Endothelial cell of umbilical vein (primary cell): ENCODE results near the gene QARS1. TPM values are rescaled to one million over a fixed set of nuclear protein-coding genes. Genes with fewer than 3 reads are reported as not detected.

Source experiments
- BruUV-seq: library from RNA; stranded (reverse); fragments of 400-500 nt; replicated peaks from 2 replicates; lab custom pipeline; 2021; lab: Mats Ljungman, UMichigan
- CTCF ChIA-PET: fragments of 300-600, 350-600 bp; sonication (Branson Sonifier 250); formaldehyde crosslinking; loops from one replicate; lab custom pipeline; 2021; ENCODE audit warnings: antibody characterized with exemption, inconsistent platforms; lab: Charles Lee
- POLR2A ChIA-PET: fragments of 300-600, 350-600 bp; sonication (Branson Sonifier 250); formaldehyde crosslinking; loops from one replicate; lab custom pipeline; 2021; ENCODE audit warnings: antibody characterized with exemption, inconsistent platforms; lab: Charles Lee
- DNase-seq: peaks from one replicate; pipeline ENCODE4 v3.0.0-alpha.2; 2011; ENCODE audit warnings: low read depth, low spot score
- FAIRE-seq: peaks from 2 replicates; lab custom pipeline; 2011; peaks lifted over from hg19 to GRCh38; lab: Jason Lieb, UNC
- H2AFZ ChIP-seq: 2 replicates; pipeline ENCODE4 v1.6.0; 2012; ENCODE audit warnings: low read depth, low read length, control low read depth, inconsistent platforms
- H3K27ac ChIP-seq: 2 replicates; pipeline ENCODE4 v1.5.1; 2011; ENCODE audit warnings: low read depth, mild to moderate bottlenecking, control low read depth, low read length, moderate library complexity; ENCODE audit not compliant: insufficient read depth
- H3K27me3 ChIP-seq, 2 experiments: 2 replicates each; pipeline versions ENCODE4 v1.6.0 to v1.6.1; 2011; ENCODE audit warnings: low read length in 2 of 2, mixed read lengths in 1 of 2; ENCODE audit not compliant: control insufficient read depth in 2 of 2, insufficient read depth in 2 of 2
- H3K36me3 ChIP-seq, 2 experiments: 2 replicates in 1 of 2; 3 replicates in 1 of 2; pipeline ENCODE4 v1.5.1; 2011; ENCODE audit warnings: low read length in 2 of 2, mild to moderate bottlenecking in 1 of 2, moderate library complexity in 1 of 2; ENCODE audit not compliant: control insufficient read depth in 2 of 2, insufficient read depth in 2 of 2; ENCODE audit errors: extremely low read depth in 1 of 2
- H3K4me1 ChIP-seq: 3 replicates; pipeline ENCODE4 v1.5.1; 2011; ENCODE audit warnings: mild to moderate bottlenecking, low read length; ENCODE audit not compliant: control insufficient read depth, insufficient read depth; ENCODE audit errors: extremely low read depth
- H3K4me2 ChIP-seq: 2 replicates; pipeline ENCODE4 v1.6.1; 2011; ENCODE audit warnings: low read length, control low read depth, mixed read lengths; ENCODE audit not compliant: insufficient read depth
- H3K4me3 ChIP-seq, 3 experiments: fragments of 200-600 bp in 1 of 3; sonication (generic), shearing (Covaris generic) in 1 of 3; replicated peaks in 1 of 3; 2 replicates each; pipeline ENCODE4 v1.5.1; 2011 to 2016; ENCODE audit warnings: control low read depth in 3 of 3, low read length in 3 of 3, mild to moderate bottlenecking in 2 of 3, inconsistent platforms in 1 of 3, low read depth in 1 of 3, moderate library complexity in 1 of 3; ENCODE audit not compliant: insufficient read depth in 1 of 3
- H3K79me2 ChIP-seq: 2 replicates; pipeline ENCODE4 v1.6.0; 2012; ENCODE audit warnings: low read length, inconsistent platforms; ENCODE audit not compliant: control insufficient read depth, insufficient read depth
- H3K9ac ChIP-seq: replicated peaks from 2 replicates; pipeline ENCODE3; 2011; ENCODE audit warnings: low read length, control low read depth; ENCODE audit not compliant: insufficient read depth; ENCODE audit errors: extremely low read depth
- H3K9me1 ChIP-seq: replicated peaks from 3 replicates; pipeline ENCODE4 v1.6.0; 2011; ENCODE audit warnings: mild to moderate bottlenecking, low read length; ENCODE audit not compliant: control insufficient read depth, insufficient read depth; ENCODE audit errors: extremely low read depth
- H3K9me3 ChIP-seq: replicated peaks from 2 replicates; pipeline ENCODE4 v1.5.1; 2012; ENCODE audit warnings: low read length, inconsistent platforms; ENCODE audit not compliant: control insufficient read depth, insufficient read depth
- H4K20me1 ChIP-seq: replicated peaks from 2 replicates; pipeline ENCODE3; 2011; ENCODE audit warnings: mild to moderate bottlenecking, low read length; ENCODE audit not compliant: control insufficient read depth, insufficient read depth; ENCODE audit errors: extremely low read depth
- EZH2 ChIP-seq: IDR thresholded peaks from 2 replicates; pipeline ENCODE4 v1.6.1; 2012; ENCODE audit warnings: borderline replicate concordance, low read depth, mild to moderate bottlenecking, moderate library complexity, low read length, inconsistent platforms; ENCODE audit not compliant: severe bottlenecking
- FOS ChIP-seq: IDR thresholded peaks from 2 replicates; pipeline ENCODE4 v1.6.1; 2011; ENCODE audit warnings: mild to moderate bottlenecking, low read length, moderate library complexity, borderline replicate concordance; ENCODE audit not compliant: insufficient read depth
- GATA2 ChIP-seq: IDR thresholded peaks from 2 replicates; pipeline ENCODE4 v1.7.0; 2011; ENCODE audit warnings: low read depth, mild to moderate bottlenecking, moderate library complexity, mixed read lengths, low read length; ENCODE audit not compliant: insufficient read length, insufficient read depth
- JUN ChIP-seq: IDR thresholded peaks from 2 replicates; pipeline ENCODE4 v1.6.1; 2011; ENCODE audit warnings: borderline replicate concordance, low read depth; ENCODE audit not compliant: insufficient read length, insufficient read depth
- MYC ChIP-seq: IDR thresholded peaks from one replicate; pipeline ENCODE4 v1.6.1; 2011; ENCODE audit warnings: mild to moderate bottlenecking, low read depth, low read length
- POLR2A ChIP-seq: IDR thresholded peaks from 2 replicates; pipeline ENCODE4 v1.6.1; 2012; ENCODE audit warnings: low read depth, mild to moderate bottlenecking, control low read depth, low read length
- POLR2AphosphoS5 ChIP-seq: IDR thresholded peaks from 2 replicates; pipeline ENCODE4 v1.6.1; 2012; ENCODE audit warnings: low read depth, mild to moderate bottlenecking, control low read depth, low read length, moderate library complexity; ENCODE audit not compliant: insufficient read depth
- dilution Hi-C: fragments of 300-500 bp; cut with MboI; formaldehyde crosslinking; loops from one replicate; pipeline ENCODE4 v1.15.0; 2019; ENCODE audit warnings: low sequenced_read_pairs; ENCODE audit not compliant: extremely low pct_ligation_motif_present
- intact Hi-C: fragments of 100-400 bp; cut with micrococcal nuclease; formaldehyde crosslinking; loops from one replicate; pipeline ENCODE4 v1.10.0; 2022
- polyA plus RNA-seq, 4 experiments: library from polyadenylated mRNA; depleted of rRNA in 3 of 4; stranded (reverse) in 3 of 4; unstranded in 1 of 4; fragments of >200 nt; gene quantifications; 2 replicates each; pipeline versions ENCODE4 v1.2.1 to v1.2.3, GENCODE V29; 2011 to 2012; ENCODE audit warnings: missing spikeins in 1 of 4
- total RNA-seq: library from RNA; stranded (reverse); gene quantifications from 2 replicates; pipeline ENCODE4 v1.2.3, GENCODE V29; 2021
- TF ChIP-seq, protein P1 (sequence below), 2 donors: IDR thresholded peaks; 1 replicate in 1 of 2; 2 replicates in 1 of 2; pipeline ENCODE4 v1.5.1; 2011; ENCODE audit warnings: low read length in 2 of 2, mild to moderate bottlenecking in 2 of 2, moderate library complexity in 2 of 2, control low read depth in 1 of 2, inconsistent platforms in 1 of 2, low read depth in 1 of 2; ENCODE audit not compliant: insufficient read depth in 1 of 2; ENCODE audit errors: extremely low read depth in 1 of 2
- TF ChIP-seq, protein P2 (sequence below): IDR thresholded peaks from 2 replicates; pipeline ENCODE4 v1.6.1; 2011; ENCODE audit not compliant: insufficient read depth, insufficient read length

The QARS1 gene
- total and polyA plus RNA-seq, 2 donors (not counting 3 experiments of a cell fraction or from before 2014, with no cell fraction given) = 285 to 477 TPM

DNA sequence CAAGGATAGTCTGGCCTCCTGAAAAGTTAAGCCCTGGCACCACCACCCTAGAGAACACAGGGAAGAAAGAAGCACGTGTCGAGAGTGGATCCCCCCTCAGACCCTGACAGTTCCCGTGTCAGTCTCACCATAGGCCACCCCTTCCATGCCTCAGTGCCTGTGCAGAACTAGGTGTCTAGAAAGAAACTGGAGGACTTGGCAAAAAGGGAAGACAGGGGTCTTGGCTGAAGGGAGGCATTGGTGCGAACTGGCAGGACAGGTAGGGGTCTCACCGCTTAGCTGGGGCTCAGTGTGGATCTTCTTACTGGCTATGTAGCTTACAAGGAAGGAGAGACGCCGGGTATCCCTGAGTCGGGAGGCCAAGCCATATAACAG, 518 bp downstream of the QARS1 start:
- dilution Hi-C loops = no loop called here

More for the DNA sequence above, 518 bp downstream of the QARS1 start:
- Histone ChIP-seq H3K4me2 (peak overlapping the region; percentile 90), H3K27me3 (no peaks in the 10 kb centered on the region), H3K4me1 (peaks cover 9% of the 10 kb centered on the region), H3K4me3 (peak overlapping the region; percentile 67 to 90 (median 85)), H2AFZ (peak overlapping the region; percentile 85), H3K36me3 (peaks cover 7 to 33% of the 10 kb centered on the region in 2 experiments), H4K20me1 (no peaks in the 10 kb centered on the region), H3K9ac (peak overlapping the region; percentile 85), H3K79me2 (peaks cover 8% of the 10 kb centered on the region), H3K9me1 (no peaks in the 10 kb centered on the region), H3K9me3 (no peaks in the 10 kb centered on the region), H3K27ac (peak overlapping the region; percentile 72)
- DNase-seq = no peak
- FAIRE-seq = no peak
- intact Hi-C loops = loop anchor here (1.0 to 2.0 kb wide), 3 partner anchors 10 to 29 kb away; partner anchors contain the start of genes LAMB2, QRICH1 and USP19
- TF ChIP-seq, protein P1, sequence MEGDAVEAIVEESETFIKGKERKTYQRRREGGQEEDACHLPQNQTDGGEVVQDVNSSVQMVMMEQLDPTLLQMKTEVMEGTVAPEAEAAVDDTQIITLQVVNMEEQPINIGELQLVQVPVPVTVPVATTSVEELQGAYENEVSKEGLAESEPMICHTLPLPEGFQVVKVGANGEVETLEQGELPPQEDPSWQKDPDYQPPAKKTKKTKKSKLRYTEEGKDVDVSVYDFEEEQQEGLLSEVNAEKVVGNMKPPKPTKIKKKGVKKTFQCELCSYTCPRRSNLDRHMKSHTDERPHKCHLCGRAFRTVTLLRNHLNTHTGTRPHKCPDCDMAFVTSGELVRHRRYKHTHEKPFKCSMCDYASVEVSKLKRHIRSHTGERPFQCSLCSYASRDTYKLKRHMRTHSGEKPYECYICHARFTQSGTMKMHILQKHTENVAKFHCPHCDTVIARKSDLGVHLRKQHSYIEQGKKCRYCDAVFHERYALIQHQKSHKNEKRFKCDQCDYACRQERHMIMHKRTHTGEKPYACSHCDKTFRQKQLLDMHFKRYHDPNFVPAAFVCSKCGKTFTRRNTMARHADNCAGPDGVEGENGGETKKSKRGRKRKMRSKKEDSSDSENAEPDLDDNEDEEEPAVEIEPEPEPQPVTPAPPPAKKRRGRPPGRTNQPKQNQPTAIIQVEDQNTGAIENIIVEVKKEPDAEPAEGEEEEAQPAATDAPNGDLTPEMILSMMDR (IDR thresholded peaks at IDR 0.05; ENCODE audit: extremely low read depth in 1 of 2, insufficient read depth in 1 of 2, low read depth in 1 of 2, low read length in 2 of 2) = no peak
- TF ChIP-seq POLR2A (no peak), GATA2 (no peak), FOS (no peak), POLR2AphosphoS5 (no peak), JUN (no peak), MYC (no peak), EZH2 (no peak)
- TF ChIP-seq, protein P2, sequence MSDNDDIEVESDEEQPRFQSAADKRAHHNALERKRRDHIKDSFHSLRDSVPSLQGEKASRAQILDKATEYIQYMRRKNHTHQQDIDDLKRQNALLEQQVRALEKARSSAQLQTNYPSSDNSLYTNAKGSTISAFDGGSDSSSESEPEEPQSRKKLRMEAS = no peak
- POLR2A ChIA-PET = no interaction called here
- TSS peak; percentile 66 for BruUV-seq
- CTCF ChIA-PET = interaction anchor here (3.6 kb wide), 1 partner anchor 10 kb away, joined by 22 read pairs; the partner anchor contains the start of gene QRICH1
